Panc1 (cell line): ENCODE measurements around the gene STAB1. TPM values are rescaled to one million over a fixed set of nuclear protein-coding genes. Genes with fewer than 3 reads are reported as not detected.

Experiments used
- ATAC-seq: fragments of 200-7000 bp; cut with Tn5 transposase; 2 replicates; pipeline ENCODE4 v1.9.1; 2020; ENCODE audit warnings: mild to moderate bottlenecking, moderate library complexity
- BruUV-seq: library from RNA; stranded (reverse); fragments of 400-500 nt; replicated peaks from 2 replicates; lab custom pipeline; 2021; lab: Mats Ljungman, UMichigan
- CTCF ChIA-PET: fragments of 300-600 bp; sonication (Branson Sonifier 250); formaldehyde crosslinking; loops from one replicate; lab custom pipeline; 2022; ENCODE audit warnings: antibody characterized with exemption; lab: Charles Lee
- POLR2A ChIA-PET: fragments of 300-600 bp; sonication (Branson Sonifier 250); formaldehyde crosslinking; loops from one replicate; lab custom pipeline; 2022; ENCODE audit warnings: antibody characterized with exemption; lab: Charles Lee
- DNase-seq: peaks from one replicate; pipeline ENCODE4 v3.0.0-alpha.2; 2010; ENCODE audit warnings: low read depth, low spot score
- H3K27ac ChIP-seq: 2 replicates; pipeline ENCODE4 v1.5.1; 2011; ENCODE audit warnings: mild to moderate bottlenecking, low read length, inconsistent platforms
- H3K27me3 ChIP-seq: fragments of 200-500 bp; sonication (Bioruptor generic); 2 replicates; pipeline ENCODE4 v1.6.0; 2014; ENCODE audit warnings: low read length, inconsistent platforms; ENCODE audit not compliant: control insufficient read depth, insufficient read depth
- H3K36me3 ChIP-seq: fragments of 200-500 bp; sonication (Bioruptor generic); 2 replicates; pipeline ENCODE4 v1.5.1; 2014; ENCODE audit warnings: inconsistent platforms, mild to moderate bottlenecking, low read length, moderate library complexity; ENCODE audit not compliant: control insufficient read depth, insufficient read depth
- H3K4me1 ChIP-seq: 2 replicates; pipeline ENCODE4 v1.5.1; 2011; ENCODE audit warnings: inconsistent platforms, mild to moderate bottlenecking, low read length, moderate library complexity; ENCODE audit not compliant: control insufficient read depth, insufficient read depth
- H3K4me3 ChIP-seq, 2 experiments: 2 replicates each; pipeline ENCODE4 v1.5.1; 2011 to 2012; ENCODE audit warnings: low read depth in 2 of 2, low read length in 2 of 2, mild to moderate bottlenecking in 2 of 2, inconsistent platforms in 1 of 2, moderate library complexity in 1 of 2
- H3K9me3 ChIP-seq: fragments of 200-500 bp; sonication (Bioruptor generic); 2 replicates; pipeline ENCODE4 v1.5.1; 2014; ENCODE audit warnings: low read depth, mild to moderate bottlenecking, inconsistent platforms, low read length, moderate library complexity; ENCODE audit not compliant: control insufficient read depth, insufficient read depth
- POLR2AphosphoS5 ChIP-seq: IDR thresholded peaks from 2 replicates; pipeline ENCODE4 v1.6.1; 2012; ENCODE audit warnings: mild to moderate bottlenecking, low read depth, low read length, moderate library complexity
- SIN3A ChIP-seq: IDR thresholded peaks from 2 replicates; pipeline ENCODE4 v1.6.1; 2012; ENCODE audit warnings: low read depth, mild to moderate bottlenecking, low read length, moderate library complexity, borderline replicate concordance; ENCODE audit not compliant: insufficient read depth
- TCF7L2 ChIP-seq: IDR thresholded peaks from 2 replicates; pipeline ENCODE4 v1.6.1; 2011; ENCODE audit warnings: mild to moderate bottlenecking, low read depth, low read length, inconsistent platforms
- in situ Hi-C: cut with HindIII; loops from 2 replicates; pipeline ENCODE4 v1.10.0; 2016; ENCODE audit warnings: low sequenced_read_pairs, low pct_unique_long_range_greater_than_20kb
- intact Hi-C: fragments of 100-400 bp; cut with micrococcal nuclease; formaldehyde crosslinking; loops from one replicate; pipeline ENCODE4 v1.10.0; 2022; ENCODE audit not compliant: unreplicated experiment
- total RNA-seq: library from RNA; stranded (reverse); gene quantifications from one replicate; pipeline ENCODE4 v1.2.1, GENCODE V29; 2021; ENCODE audit not compliant: unreplicated experiment
- TF ChIP-seq, protein P1 (sequence below), 2 experiments: IDR thresholded peaks; 2 replicates each; pipeline ENCODE4 v1.6.1; 2011 to 2012; ENCODE audit warnings: low read depth in 2 of 2, control low read depth in 1 of 2, low read length in 1 of 2, mild to moderate bottlenecking in 1 of 2, moderate library complexity in 1 of 2; ENCODE audit not compliant: insufficient read depth in 1 of 2
- TF ChIP-seq, protein P2 (sequence below): fragments of 450-650 bp; IDR thresholded peaks from 2 replicates; pipeline ENCODE4 v1.5.1; 2017; ENCODE audit warnings: mild to moderate bottlenecking

STAB1 gene
- total RNA-seq, 1 experiment from 2014 or later, result 0.39 TPM

DNA sequence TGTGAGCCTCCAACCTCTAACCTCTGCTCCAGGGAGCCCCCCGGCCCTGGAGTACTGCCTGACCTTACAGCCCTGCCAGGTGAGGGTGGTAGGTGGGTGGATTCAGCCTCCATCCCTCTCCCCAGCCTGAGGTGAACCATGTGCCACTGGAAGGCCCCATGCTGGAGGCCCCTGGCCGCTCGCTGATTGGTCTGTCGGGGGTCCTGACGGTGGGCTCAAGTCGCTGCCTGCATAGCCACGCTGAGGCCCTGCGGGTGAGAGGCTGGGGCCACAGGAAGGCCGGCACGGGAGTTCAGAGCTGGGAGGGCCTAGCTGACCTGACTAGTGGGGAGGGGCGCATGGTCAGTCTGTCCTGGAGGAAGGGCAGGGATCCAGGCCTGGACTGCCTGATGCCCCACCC is 19.4 kb downstream of the STAB1 start:
- DNase-seq (no peak), ATAC-seq (no peak)
- no peak overlapping the region for H3K27ac ChIP-seq
- intact Hi-C loops (no loop called here), in situ Hi-C loops (no loop called here)
- H3K4me1 ChIP-seq, result no peaks in the 10 kb centered on the region
- TF ChIP-seq TCF7L2, result no peak
- TF ChIP-seq, protein P1, sequence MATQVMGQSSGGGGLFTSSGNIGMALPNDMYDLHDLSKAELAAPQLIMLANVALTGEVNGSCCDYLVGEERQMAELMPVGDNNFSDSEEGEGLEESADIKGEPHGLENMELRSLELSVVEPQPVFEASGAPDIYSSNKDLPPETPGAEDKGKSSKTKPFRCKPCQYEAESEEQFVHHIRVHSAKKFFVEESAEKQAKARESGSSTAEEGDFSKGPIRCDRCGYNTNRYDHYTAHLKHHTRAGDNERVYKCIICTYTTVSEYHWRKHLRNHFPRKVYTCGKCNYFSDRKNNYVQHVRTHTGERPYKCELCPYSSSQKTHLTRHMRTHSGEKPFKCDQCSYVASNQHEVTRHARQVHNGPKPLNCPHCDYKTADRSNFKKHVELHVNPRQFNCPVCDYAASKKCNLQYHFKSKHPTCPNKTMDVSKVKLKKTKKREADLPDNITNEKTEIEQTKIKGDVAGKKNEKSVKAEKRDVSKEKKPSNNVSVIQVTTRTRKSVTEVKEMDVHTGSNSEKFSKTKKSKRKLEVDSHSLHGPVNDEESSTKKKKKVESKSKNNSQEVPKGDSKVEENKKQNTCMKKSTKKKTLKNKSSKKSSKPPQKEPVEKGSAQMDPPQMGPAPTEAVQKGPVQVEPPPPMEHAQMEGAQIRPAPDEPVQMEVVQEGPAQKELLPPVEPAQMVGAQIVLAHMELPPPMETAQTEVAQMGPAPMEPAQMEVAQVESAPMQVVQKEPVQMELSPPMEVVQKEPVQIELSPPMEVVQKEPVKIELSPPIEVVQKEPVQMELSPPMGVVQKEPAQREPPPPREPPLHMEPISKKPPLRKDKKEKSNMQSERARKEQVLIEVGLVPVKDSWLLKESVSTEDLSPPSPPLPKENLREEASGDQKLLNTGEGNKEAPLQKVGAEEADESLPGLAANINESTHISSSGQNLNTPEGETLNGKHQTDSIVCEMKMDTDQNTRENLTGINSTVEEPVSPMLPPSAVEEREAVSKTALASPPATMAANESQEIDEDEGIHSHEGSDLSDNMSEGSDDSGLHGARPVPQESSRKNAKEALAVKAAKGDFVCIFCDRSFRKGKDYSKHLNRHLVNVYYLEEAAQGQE (IDR thresholded peaks at IDR 0.05; ENCODE audit: insufficient read depth in 1 of 2, low read depth in 2 of 2, low read length in 1 of 2), result no peak
- no peak for TF ChIP-seq POLR2AphosphoS5
- TF ChIP-seq, protein P2, sequence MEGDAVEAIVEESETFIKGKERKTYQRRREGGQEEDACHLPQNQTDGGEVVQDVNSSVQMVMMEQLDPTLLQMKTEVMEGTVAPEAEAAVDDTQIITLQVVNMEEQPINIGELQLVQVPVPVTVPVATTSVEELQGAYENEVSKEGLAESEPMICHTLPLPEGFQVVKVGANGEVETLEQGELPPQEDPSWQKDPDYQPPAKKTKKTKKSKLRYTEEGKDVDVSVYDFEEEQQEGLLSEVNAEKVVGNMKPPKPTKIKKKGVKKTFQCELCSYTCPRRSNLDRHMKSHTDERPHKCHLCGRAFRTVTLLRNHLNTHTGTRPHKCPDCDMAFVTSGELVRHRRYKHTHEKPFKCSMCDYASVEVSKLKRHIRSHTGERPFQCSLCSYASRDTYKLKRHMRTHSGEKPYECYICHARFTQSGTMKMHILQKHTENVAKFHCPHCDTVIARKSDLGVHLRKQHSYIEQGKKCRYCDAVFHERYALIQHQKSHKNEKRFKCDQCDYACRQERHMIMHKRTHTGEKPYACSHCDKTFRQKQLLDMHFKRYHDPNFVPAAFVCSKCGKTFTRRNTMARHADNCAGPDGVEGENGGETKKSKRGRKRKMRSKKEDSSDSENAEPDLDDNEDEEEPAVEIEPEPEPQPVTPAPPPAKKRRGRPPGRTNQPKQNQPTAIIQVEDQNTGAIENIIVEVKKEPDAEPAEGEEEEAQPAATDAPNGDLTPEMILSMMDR, result no peak
- TF ChIP-seq SIN3A, result no peak
- no peaks in the 10 kb centered on the region for H3K36me3 ChIP-seq
- ChIA-PET POLR2A (no interaction called here), CTCF (no interaction called here)
- no peaks in the 10 kb centered on the region for H3K27me3 ChIP-seq
- no peaks in the 10 kb centered on the region for H3K9me3 ChIP-seq
- no TSS peak for BruUV-seq
- no peak overlapping the region for H3K4me3 ChIP-seq

DNA sequence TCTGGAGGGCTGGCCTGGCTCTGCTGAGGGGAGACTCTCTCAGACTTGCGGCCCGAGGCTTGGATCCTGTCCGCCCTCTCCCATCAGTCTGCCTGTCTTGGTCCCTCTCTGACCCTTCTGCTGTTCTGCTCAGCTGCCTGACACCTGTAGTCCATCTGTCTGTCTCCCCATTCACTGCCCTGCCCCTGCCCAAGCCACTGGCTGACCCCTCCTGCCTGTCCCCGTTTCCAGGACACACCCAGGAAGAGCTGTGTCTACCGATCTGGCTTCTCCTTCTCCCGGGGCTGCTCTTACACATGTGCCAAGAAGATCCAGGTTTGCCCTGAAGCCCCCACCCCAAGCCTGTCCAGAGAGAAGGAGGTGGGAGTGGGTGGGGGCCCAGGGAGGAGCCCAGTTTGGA is 20.1 kb downstream of the STAB1 start:
- no peak for DNase-seq
- no peak for ATAC-seq
- Histone ChIP-seq H3K27ac (no peak overlapping the region), H3K4me3 (no peak overlapping the region), H3K36me3 (no peaks in the 10 kb centered on the region), H3K9me3 (no peaks in the 10 kb centered on the region), H3K4me1 (no peaks in the 10 kb centered on the region), H3K27me3 (no peaks in the 10 kb centered on the region)
- ChIA-PET POLR2A (no interaction called here), CTCF (no interaction called here)
- intact Hi-C loops, result no loop called here
- TF ChIP-seq TCF7L2, result no peak
- TF ChIP-seq POLR2AphosphoS5, result no peak
- TF ChIP-seq, protein P2, result no peak
- TF ChIP-seq, protein P1 (IDR thresholded peaks at IDR 0.05; ENCODE audit: insufficient read depth in 1 of 2, low read depth in 2 of 2, low read length in 1 of 2), result no peak
- TF ChIP-seq SIN3A, result no peak
- in situ Hi-C loops, result no loop called here
- no TSS peak for BruUV-seq
